AG04449 (cell line): ENCODE measurements around the gene CATSPERE.

Experiments
- CTCF ChIA-PET: fragments of 350-600 bp; formaldehyde crosslinking; extraction: SDS; loops from one replicate; lab custom pipeline; 2021; ENCODE audit warnings: antibody characterized with exemption; lab: Yijun Ruan, JAX
- POLR2A ChIA-PET: fragments of 400-600, 350-600 bp; formaldehyde crosslinking; extraction: SDS; loops from one replicate; lab custom pipeline; 2020; ENCODE audit warnings: antibody characterized with exemption, inconsistent platforms; lab: Yijun Ruan, JAX
- DNase-seq: peaks from one replicate; pipeline ENCODE4 v3.0.0-alpha.2; 2010; ENCODE audit warnings: low read depth, low spot score
- H3K4me3 ChIP-seq: 2 replicates; pipeline ENCODE4 v1.5.1; 2011; ENCODE audit warnings: low read depth, mild to moderate bottlenecking, control low read depth, low read length
- TF ChIP-seq, protein P1 (sequence below): IDR thresholded peaks from one replicate; pipeline ENCODE4 v1.5.1; 2011; ENCODE audit warnings: mild to moderate bottlenecking, moderate library complexity, low read length, control low read depth, inconsistent platforms; ENCODE audit not compliant: insufficient read depth; ENCODE audit errors: missing control alignments

The CATSPERE gene

DNA sequence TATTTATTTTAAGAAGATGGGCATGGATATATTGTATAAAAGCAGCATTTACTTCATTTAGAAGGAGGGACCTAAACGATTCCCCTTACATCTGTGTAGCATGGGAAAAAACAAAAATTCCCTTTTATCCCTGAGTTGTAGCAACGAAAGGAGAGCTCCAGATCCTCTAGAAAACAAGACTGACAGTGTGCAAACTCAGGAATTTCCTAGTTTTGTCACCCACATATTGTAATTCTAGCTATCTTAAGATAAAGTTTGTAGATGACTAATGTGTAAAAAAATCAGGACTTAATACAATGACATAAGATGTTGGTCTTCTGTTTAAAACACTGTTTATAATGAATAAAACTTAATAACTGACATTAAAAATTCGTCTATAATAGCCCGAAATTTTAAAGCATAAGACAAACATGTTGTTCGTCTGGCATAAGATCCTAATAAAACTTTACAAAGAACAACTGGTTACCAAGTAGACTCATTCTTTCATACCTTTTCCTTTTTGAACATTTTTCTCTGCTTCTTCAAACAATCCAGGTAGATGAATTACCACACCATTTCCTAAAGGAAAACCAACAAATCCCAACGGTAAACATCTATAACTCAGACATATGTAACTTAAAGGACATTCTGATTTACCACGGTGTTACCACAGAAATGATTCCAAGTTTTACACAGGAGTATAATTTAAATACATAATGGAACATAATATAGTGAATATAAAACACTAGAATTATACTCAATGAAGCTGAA is 24.6 kb upstream of the CATSPERE start:
- no peak for DNase-seq
- POLR2A ChIA-PET: interaction anchor here (0.6 to 1.2 kb wide), 3 partner anchors 9 to 83 kb away, joined by 3 to 6 read pairs (median 3); no protein-coding TSS in a partner anchor
- CTCF ChIA-PET: interaction anchor here (0.6 kb wide), 1 partner anchor 43 kb away, joined by 3 read pairs; no protein-coding TSS in a partner anchor
- H3K4me3 ChIP-seq: no peak overlapping the region
- TF ChIP-seq, protein P1, sequence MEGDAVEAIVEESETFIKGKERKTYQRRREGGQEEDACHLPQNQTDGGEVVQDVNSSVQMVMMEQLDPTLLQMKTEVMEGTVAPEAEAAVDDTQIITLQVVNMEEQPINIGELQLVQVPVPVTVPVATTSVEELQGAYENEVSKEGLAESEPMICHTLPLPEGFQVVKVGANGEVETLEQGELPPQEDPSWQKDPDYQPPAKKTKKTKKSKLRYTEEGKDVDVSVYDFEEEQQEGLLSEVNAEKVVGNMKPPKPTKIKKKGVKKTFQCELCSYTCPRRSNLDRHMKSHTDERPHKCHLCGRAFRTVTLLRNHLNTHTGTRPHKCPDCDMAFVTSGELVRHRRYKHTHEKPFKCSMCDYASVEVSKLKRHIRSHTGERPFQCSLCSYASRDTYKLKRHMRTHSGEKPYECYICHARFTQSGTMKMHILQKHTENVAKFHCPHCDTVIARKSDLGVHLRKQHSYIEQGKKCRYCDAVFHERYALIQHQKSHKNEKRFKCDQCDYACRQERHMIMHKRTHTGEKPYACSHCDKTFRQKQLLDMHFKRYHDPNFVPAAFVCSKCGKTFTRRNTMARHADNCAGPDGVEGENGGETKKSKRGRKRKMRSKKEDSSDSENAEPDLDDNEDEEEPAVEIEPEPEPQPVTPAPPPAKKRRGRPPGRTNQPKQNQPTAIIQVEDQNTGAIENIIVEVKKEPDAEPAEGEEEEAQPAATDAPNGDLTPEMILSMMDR: no peak

DNA sequence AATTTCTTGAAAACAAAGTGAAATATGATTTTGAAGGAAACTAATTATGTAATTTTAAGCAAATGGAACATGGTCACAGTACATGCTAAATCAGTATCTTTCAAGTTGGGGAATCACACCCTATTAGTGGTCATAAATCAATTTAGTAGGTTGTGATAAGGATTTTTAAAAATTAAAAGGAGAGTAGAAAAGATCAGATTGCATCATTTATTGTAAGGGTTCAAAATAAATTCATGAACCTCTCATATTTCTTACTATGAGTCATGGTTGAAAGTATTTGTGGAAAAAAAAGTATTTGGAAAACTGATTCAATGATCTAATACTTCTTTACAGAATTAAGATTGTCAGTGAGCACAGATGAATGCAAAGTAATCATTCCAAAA is 24.0 kb upstream of the CATSPERE start:
- ChIA-PET POLR2A (no interaction called here), CTCF (interaction anchor here (0.6 kb wide), 1 partner anchor 44 kb away, joined by 3 read pairs; no protein-coding TSS in a partner anchor)
- TF ChIP-seq, protein P1: no peak
- no peak overlapping the region for H3K4me3 ChIP-seq
- DNase-seq: no peak

DNA sequence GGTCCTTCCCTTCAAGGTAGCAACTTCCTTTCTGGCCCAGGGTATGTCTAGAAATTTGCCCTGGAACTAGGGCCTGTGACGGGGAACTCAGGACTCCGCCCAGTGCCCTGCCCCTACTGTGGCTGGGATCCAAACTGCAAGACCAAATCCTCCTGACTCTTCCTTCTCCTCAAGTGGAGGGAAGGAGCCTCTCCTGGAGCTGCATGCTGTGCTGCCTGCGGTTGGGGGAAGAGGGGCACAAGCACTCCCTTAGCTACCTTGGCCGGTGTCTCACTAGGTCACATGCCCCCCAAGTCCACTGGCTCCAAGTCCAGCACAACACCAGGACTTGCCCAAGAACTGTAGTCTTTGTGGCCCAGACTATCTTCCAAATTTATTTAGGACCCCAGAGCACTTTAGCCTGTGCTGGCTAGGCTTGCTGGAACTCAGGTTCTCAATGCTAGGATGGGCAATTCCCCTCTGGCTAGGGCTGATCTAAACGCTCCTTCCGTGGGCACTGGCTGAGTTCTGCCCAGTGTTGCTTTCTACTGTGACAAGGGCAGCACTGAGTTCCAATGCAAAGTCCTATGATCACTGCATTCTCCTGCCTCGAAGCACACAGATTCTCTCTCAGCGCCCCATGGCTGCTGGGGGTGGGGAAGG is 21.6 kb upstream of the CATSPERE start:
- no peak for DNase-seq
- ChIA-PET POLR2A (no interaction called here), CTCF (no interaction called here)

DNA sequence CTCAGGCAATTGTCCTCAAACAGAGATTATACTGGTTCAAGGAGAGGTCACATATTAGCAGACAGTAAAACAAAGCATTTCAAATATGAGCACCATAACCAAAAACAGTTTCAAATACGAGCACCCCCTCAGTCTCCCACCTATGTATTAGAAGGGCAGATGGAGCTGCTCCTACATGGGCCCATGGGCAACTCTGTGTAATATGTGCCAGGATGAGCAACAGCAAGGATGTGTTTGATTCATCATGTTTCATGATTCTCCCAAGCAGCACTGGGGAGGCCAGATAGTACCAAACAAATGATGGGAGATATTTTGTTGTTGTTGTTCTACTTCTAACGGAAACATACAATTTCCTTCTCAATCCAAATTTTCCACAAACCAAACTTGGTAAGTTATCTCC is 18.2 kb upstream of the CATSPERE start:
- CTCF ChIA-PET: no interaction called here
- DNase-seq: no peak
- POLR2A ChIA-PET: no interaction called here
- TF ChIP-seq, protein P1: no peak
- no peak overlapping the region for H3K4me3 ChIP-seq

More for the DNA sequence above, 21.6 kb upstream of the CATSPERE start:
- no peak overlapping the region for H3K4me3 ChIP-seq
- TF ChIP-seq, protein P1: no peak

DNA sequence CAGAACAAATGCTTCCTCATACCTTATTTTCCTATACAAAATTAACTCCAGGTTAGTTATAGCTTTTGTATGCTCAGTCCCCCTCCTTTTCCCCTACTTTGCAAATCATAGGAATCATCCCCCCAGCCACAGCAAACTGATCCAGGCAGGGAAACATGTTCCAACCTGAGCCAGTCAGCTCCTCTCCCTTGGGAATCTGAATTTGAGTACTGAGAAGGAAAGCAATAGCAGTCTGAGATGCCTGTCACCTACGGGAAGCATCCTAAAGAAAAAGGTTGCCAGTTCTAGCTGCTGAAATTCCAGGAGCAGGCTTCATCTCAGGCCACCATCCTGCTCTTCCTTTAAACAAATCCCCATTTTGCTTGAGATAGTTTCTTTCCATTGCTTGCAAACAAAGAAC is 16.2 kb upstream of the CATSPERE start:
- CTCF ChIA-PET: no interaction called here
- no peak for DNase-seq
- TF ChIP-seq, protein P1: no peak
- H3K4me3 ChIP-seq: no peak overlapping the region
- POLR2A ChIA-PET: interaction anchor here (0.8 kb wide), 1 partner anchor 16 kb away, joined by 3 read pairs; the partner anchor contains the start of gene CATSPERE

DNA sequence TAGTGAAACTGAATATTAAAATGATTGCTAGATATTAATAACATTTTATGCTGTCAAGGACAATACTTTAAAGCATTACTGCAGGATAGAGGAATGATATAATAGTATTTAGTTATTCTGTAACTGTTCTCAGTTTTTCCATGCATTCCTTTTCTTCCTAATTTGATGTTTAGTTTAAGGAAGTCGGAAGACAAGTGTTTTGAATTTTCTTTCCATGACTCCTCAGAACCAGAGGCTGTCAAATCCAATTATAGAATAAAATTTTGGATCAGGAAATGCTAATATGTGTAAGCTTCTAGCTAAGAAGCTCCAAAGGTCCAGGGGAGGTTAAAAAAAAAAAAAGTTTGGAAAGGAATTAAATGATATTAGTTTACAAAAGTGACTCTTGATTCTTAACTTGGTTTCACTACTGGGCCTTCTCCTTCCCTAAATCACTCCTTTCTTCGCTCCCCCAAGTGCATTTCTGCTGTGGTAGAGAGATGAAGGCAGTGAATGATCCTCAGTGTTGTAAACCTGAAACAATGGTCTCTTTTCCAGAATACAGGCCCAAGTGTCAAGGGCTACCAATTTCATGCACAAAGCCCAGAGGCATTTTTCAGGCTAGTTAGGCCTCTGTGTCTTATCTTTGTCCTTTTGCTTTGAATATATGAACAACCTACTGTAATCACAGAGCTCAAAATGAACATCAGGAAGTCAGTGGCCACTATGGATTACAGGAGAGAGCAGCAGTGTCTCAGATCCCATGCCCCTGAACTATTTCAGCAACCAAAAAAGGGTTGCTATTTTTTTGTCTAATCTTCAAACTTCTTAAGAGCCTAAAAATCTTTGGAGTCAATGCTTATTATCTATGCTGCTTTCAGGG is 15.5 kb upstream of the CATSPERE start:
- DNase-seq: no peak
- ChIA-PET POLR2A (interaction anchor here (0.8 kb wide), 1 partner anchor 16 kb away, joined by 3 read pairs; the partner anchor contains the start of gene CATSPERE), CTCF (no interaction called here)
- H3K4me3 ChIP-seq: no peak overlapping the region
- TF ChIP-seq, protein P1: no peak
